A549 (cell line): Measurements from ENCODE around the gene COPE. TPM values are rescaled to one million over a fixed set of nuclear protein-coding genes. Genes with fewer than 3 reads are reported as not detected.

ENCODE experiments used
- ATAC-seq, 2 experiments: fragments of 200-7000 bp in 1 of 2; fragments of >200 bp in 1 of 2; cut with Nextera tagmentation in 1 of 2; cut with Tn5 transposase in 1 of 2; 3 replicates each; pipeline versions ENCODE4 v1.8.0 to v1.9.1; 2018 to 2020; ENCODE audit warnings: mild to moderate bottlenecking in 1 of 2, moderate library complexity in 1 of 2
- CTCF ChIA-PET: fragments of 300-600 bp; sonication (Branson Sonifier 250); formaldehyde crosslinking; extraction: SDS; loops from one replicate; lab custom pipeline; 2021; ENCODE audit warnings: antibody characterized with exemption, inconsistent platforms; lab: Yijun Ruan, JAX
- POLR2A ChIA-PET: fragments of 350-600 bp; formaldehyde crosslinking; extraction: SDS; loops from one replicate; lab custom pipeline; 2021; ENCODE audit warnings: antibody characterized with exemption, inconsistent platforms; lab: Yijun Ruan, JAX
- DNase-seq, 2 experiments: peaks; one replicate each; pipeline versions ENCODE4 v3.0.0 to v3.0.0-alpha.2; 2011 to 2016; ENCODE audit warnings: low read depth in 1 of 2, low spot score in 1 of 2
- FAIRE-seq: peaks from 2 replicates; lab custom pipeline; 2011; peaks lifted over from hg19 to GRCh38; lab: Jason Lieb, UNC
- H3K27ac ChIP-seq, 2 experiments: fragments of >200 bp; sonication (Bioruptor Twin); formaldehyde crosslinking; 3 replicates each; pipeline ENCODE4 v1.5.1; 2016 to 2017
- H3K4me1 ChIP-seq: fragments of >200 bp; sonication (Bioruptor Twin); formaldehyde crosslinking; 3 replicates; pipeline ENCODE4 v1.6.1; 2016
- H3K4me2 ChIP-seq: fragments of >200 bp; sonication (Bioruptor Twin); formaldehyde crosslinking; 3 replicates; pipeline ENCODE4 v1.6.1; 2016
- H3K4me3 ChIP-seq: fragments of >200 bp; sonication (Bioruptor Twin); formaldehyde crosslinking; 3 replicates; pipeline ENCODE4 v1.5.1; 2016
- H3K9me3 ChIP-seq: fragments of >200 bp; sonication (Bioruptor Twin); formaldehyde crosslinking; 3 replicates; pipeline ENCODE4 v1.6.1; 2016
- BHLHE40 ChIP-seq: IDR thresholded peaks from 2 replicates; pipeline ENCODE4 v1.6.1; 2012; ENCODE audit warnings: low read depth, low read length, inconsistent platforms
- CHD4 ChIP-seq: fragments of 200-600 bp; sonication (generic); IDR thresholded peaks from 2 replicates; pipeline ENCODE4 v1.6.1; 2016; ENCODE audit warnings: antibody characterized with exemption, mild to moderate bottlenecking, borderline replicate concordance
- FOSB ChIP-seq: fragments of 250-450 bp; sonication (Bioruptor Pico); IDR thresholded peaks from 2 replicates; pipeline ENCODE4 v1.5.0; 2020; ENCODE audit warnings: mild to moderate bottlenecking, moderate library complexity
- HMGXB4 ChIP-seq: fragments of 250-450 bp; sonication (Bioruptor Pico); IDR thresholded peaks from 2 replicates; pipeline ENCODE4 v1.5.0; 2021; ENCODE audit warnings: mild to moderate bottlenecking, moderate library complexity, borderline replicate concordance
- HOXA7 ChIP-seq: fragments of 250-450 bp; sonication (Bioruptor Pico); IDR thresholded peaks from 2 replicates; pipeline ENCODE4 v1.5.0; 2020; ENCODE audit warnings: mild to moderate bottlenecking, moderate library complexity
- HOXB13 ChIP-seq: fragments of 250-450 bp; sonication (Bioruptor Pico); IDR thresholded peaks from 2 replicates; pipeline ENCODE4 v1.5.0; 2020; ENCODE audit warnings: low read depth, mild to moderate bottlenecking, moderate library complexity
- JUNB ChIP-seq: fragments of >200 bp; sonication (Bioruptor Twin); formaldehyde crosslinking; IDR thresholded peaks from 2 replicates; pipeline ENCODE4 v1.6.1; 2016
- MAX ChIP-seq: IDR thresholded peaks from 2 replicates; pipeline ENCODE4 v1.6.1; 2012
- MAZ ChIP-seq: fragments of 150-350 bp; IDR thresholded peaks from 2 replicates; pipeline ENCODE4 v1.6.1; 2014; ENCODE audit warnings: antibody characterized with exemption, low read depth, low read length, borderline replicate concordance
- PBX3 ChIP-seq: IDR thresholded peaks from 2 replicates; pipeline ENCODE4 v1.6.1; 2012
- POLR2A ChIP-seq: IDR thresholded peaks from 2 replicates; pipeline ENCODE4 v1.6.1; 2012; ENCODE audit warnings: mild to moderate bottlenecking, low read length
- RAD21 ChIP-seq, 2 experiments: fragments of >200 bp in 1 of 2; sonication (Bioruptor Twin) in 1 of 2; formaldehyde crosslinking in 1 of 2; IDR thresholded peaks in 1 of 2; conservative IDR thresholded peaks in 1 of 2; 2 replicates in 1 of 2; 3 replicates in 1 of 2; pipeline ENCODE4 v1.6.1; 2012 to 2018; ENCODE audit warnings: inconsistent platforms in 1 of 2
- RFX5 ChIP-seq: fragments of 450-650 bp; IDR thresholded peaks from 2 replicates; pipeline ENCODE4 v1.7.1; 2014; ENCODE audit warnings: antibody characterized with exemption, mild to moderate bottlenecking, moderate library complexity
- ZSCAN20 ChIP-seq: fragments of 250-450 bp; sonication (Bioruptor Pico); IDR thresholded peaks from 2 replicates; pipeline ENCODE4 v1.8.0; 2022; ENCODE audit warnings: mild to moderate bottlenecking, moderate library complexity
- WGBS: methylation state at CpG from one replicate; pipeline ENCODE4 v1.1.6; 2017; ENCODE audit errors: missing lambda C conversion rate; 5-methylcytosine and 5-hydroxymethylcytosine counted together
- polyA plus RNA-seq, 4 experiments: library from polyadenylated mRNA; depleted of rRNA in 3 of 4; stranded (reverse); fragments of >200 nt; fragmentation: RNase III in 1 of 4; extraction: RNeasy Plus Mini Kit Qiagen cat#74134 plus additional on column Dnase treatment in 1 of 4; gene quantifications; 2 replicates in 3 of 4; 3 replicates in 1 of 4; pipeline ENCODE4 v1.2.3, GENCODE V29; 2011 to 2017
- TF ChIP-seq, protein P1 (sequence below): fragments of 450-650 bp; IDR thresholded peaks from 2 replicates; pipeline ENCODE4 v1.6.1; 2014; ENCODE audit warnings: antibody characterized with exemption
- TF ChIP-seq, protein P2 (sequence below): fragments of >200 bp; sonication (Bioruptor Twin); formaldehyde crosslinking; IDR thresholded peaks from 3 replicates; pipeline ENCODE4 v1.5.1; 2016

COPE gene
- polyA plus RNA-seq, 2 of the 4 experiments (the other 2 are of a cell fraction) = 94.0 to 114 TPM

- TF ChIP-seq, protein P1, sequence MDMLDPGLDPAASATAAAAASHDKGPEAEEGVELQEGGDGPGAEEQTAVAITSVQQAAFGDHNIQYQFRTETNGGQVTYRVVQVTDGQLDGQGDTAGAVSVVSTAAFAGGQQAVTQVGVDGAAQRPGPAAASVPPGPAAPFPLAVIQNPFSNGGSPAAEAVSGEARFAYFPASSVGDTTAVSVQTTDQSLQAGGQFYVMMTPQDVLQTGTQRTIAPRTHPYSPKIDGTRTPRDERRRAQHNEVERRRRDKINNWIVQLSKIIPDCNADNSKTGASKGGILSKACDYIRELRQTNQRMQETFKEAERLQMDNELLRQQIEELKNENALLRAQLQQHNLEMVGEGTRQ = no peak
- TF ChIP-seq HOXA7 (CRISPR knock-in tag) (no peak), POLR2A (no peak), HOXB13 (no peak), HMGXB4 (no peak), MAZ (no peak), ZSCAN20 (CRISPR knock-in tag) (no peak)
- ChIA-PET POLR2A (no interaction called here), CTCF (interaction anchor here (1.3 to 5.8 kb wide), 3 partner anchors 9 to 261 kb away, joined by 4 to 41 read pairs (median 5); no protein-coding TSS in a partner anchor)
- FAIRE-seq (no peak), ATAC-seq (peak; percentile 48 to 63; a peak in 3 of 6 replicates), DNase-seq (no peak)
- H3K4me2 ChIP-seq = no peak overlapping the region
- H3K4me1 ChIP-seq = no peaks in the 10 kb centered on the region
- 94% methylated on average over 6 of the region's 17 CpGs for WGBS
- no peak overlapping the region for H3K27ac ChIP-seq
- no peak overlapping the region for H3K4me3 ChIP-seq
- no peaks in the 10 kb centered on the region for H3K9me3 ChIP-seq
These were observed 65.3 kb downstream of the COPE start for GRCh38 chr19:18853755-18854427.

GRCh38 chr19:18852648-18853047, 66.5 kb downstream of the COPE start:
- no peak for ATAC-seq
- Histone ChIP-seq H3K4me3 (no peak overlapping the region), H3K9me3 (no peaks in the 10 kb centered on the region), H3K4me2 (no peak overlapping the region), H3K27ac (no peak overlapping the region), H3K4me1 (no peaks in the 10 kb centered on the region)
- ChIA-PET CTCF (interaction anchor here (0.6 to 1.9 kb wide), 2 partner anchors 14 to 291 kb away, joined by 3 to 7 read pairs; no protein-coding TSS in a partner anchor), POLR2A (no interaction called here)
- TF ChIP-seq RAD21 (conservative IDR thresholded peaks at IDR 0.05 in 1 of 2, IDR thresholded peaks at IDR 0.05 in 1 of 2) (no peak), CHD4 (no peak), FOSB (CRISPR knock-in tag) (no peak), PBX3 (no peak), MAX (no peak), BHLHE40 (no peak), RFX5 (no peak), JUNB (no peak)
- TF ChIP-seq, protein P2, sequence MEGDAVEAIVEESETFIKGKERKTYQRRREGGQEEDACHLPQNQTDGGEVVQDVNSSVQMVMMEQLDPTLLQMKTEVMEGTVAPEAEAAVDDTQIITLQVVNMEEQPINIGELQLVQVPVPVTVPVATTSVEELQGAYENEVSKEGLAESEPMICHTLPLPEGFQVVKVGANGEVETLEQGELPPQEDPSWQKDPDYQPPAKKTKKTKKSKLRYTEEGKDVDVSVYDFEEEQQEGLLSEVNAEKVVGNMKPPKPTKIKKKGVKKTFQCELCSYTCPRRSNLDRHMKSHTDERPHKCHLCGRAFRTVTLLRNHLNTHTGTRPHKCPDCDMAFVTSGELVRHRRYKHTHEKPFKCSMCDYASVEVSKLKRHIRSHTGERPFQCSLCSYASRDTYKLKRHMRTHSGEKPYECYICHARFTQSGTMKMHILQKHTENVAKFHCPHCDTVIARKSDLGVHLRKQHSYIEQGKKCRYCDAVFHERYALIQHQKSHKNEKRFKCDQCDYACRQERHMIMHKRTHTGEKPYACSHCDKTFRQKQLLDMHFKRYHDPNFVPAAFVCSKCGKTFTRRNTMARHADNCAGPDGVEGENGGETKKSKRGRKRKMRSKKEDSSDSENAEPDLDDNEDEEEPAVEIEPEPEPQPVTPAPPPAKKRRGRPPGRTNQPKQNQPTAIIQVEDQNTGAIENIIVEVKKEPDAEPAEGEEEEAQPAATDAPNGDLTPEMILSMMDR = no peak
- no peak for FAIRE-seq
- DNase-seq = no peak
- 93% methylated on average over 8 of the region's 12 CpGs for WGBS
